AML-193 (cell line): ENCODE results near the gene BRSK2.

Source experiments
- DNase-seq, 2 experiments: peaks; one replicate each; lab custom pipeline; 2025; lab: John Stamatoyannopoulos, UW

The BRSK2 gene

DNA sequence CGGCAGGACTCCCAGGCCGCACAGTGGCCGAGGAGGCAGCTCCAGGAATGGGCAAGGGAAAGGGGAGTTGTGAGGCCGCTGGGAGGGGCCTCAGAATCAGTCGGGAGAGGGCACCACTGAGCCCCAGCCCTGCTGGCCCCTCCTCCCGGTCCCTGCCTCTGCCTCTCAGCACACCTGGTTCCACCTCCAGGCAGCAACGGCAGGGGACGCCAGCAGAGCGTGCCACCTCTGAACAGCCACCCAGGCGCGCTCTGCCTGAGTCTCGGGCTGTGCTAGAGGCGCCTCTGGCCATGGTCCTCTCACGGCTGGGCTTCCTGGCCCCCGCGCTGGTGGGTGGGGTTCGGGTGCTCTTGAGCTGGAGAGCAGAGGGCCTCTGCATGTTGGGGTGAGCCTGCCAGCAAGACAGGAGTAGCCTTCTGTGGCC, 63.9 kb downstream of the BRSK2 start:
- DNase-seq = no peak

DNA sequence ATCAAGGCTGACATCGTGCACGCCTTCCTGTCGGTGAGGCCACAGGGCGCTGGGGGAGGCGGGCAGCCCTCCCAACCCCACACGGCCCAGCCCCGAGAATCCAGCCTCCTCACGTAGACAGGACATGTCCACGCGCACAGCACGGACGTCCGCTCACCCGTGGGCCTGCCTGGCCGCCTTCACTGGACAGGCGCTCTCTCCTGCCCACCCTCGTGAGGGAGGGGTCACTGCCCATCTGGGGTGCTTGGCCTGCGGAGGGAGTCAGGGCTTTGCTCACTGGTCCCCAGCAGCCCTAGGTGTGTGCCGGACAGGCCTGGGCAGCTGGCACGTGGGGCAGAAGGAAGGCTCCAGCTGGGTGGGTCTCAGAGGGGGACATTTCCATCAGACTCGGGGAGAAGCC, 64.8 kb downstream of the BRSK2 start:
- DNase-seq = no peak

GRCh38 chr11:1455032-1455762, 65.5 kb downstream of the BRSK2 start:
- DNase-seq = no peak

DNA sequence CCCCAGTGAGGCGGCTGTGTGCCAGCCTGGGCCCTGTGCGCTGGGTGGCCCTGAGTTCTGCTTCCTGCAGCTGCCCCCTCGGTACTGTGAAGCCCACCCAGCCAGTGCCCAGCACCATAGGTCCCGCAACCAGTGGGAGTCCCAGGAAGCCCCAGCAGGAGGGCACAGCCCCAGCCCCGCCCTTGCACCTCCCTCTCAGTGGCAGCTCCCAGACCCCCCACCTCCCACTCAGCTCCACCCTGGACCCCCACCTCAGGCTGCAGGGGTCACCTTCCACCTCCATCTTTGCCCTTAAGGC, 66.0 kb downstream of the BRSK2 start:
- no peak for DNase-seq

GRCh38 chr11:1456176-1456575, 66.4 kb downstream of the BRSK2 start:
- DNase-seq = no peak

- DNase-seq = no peak
These were observed 67.0 kb downstream of the BRSK2 start for GRCh38 chr11:1456596-1457325.

GRCh38 chr11:1457326-1457680, 67.6 kb downstream of the BRSK2 start:
- no peak for DNase-seq

DNA sequence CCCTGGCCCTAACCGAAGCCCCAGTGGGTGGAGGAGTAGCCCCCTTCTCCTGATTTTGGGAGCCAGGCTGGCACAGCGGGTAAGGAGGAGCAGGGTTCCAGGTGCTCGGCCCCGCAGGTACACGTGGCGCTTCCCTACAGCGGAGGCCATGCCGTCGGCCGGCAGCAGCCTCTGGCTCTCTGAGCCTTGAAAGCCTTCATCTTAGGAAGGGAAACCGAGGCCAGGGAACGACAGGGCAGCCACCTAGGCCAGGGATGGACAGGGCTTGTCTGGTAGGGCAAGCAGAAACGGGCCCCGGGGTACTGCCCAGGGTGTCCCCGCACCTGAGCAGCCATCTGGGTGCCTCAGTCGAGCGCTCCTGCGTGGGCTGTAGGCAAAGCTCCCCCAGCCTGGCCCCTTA, 68.1 kb downstream of the BRSK2 start:
- DNase-seq = no peak

DNA sequence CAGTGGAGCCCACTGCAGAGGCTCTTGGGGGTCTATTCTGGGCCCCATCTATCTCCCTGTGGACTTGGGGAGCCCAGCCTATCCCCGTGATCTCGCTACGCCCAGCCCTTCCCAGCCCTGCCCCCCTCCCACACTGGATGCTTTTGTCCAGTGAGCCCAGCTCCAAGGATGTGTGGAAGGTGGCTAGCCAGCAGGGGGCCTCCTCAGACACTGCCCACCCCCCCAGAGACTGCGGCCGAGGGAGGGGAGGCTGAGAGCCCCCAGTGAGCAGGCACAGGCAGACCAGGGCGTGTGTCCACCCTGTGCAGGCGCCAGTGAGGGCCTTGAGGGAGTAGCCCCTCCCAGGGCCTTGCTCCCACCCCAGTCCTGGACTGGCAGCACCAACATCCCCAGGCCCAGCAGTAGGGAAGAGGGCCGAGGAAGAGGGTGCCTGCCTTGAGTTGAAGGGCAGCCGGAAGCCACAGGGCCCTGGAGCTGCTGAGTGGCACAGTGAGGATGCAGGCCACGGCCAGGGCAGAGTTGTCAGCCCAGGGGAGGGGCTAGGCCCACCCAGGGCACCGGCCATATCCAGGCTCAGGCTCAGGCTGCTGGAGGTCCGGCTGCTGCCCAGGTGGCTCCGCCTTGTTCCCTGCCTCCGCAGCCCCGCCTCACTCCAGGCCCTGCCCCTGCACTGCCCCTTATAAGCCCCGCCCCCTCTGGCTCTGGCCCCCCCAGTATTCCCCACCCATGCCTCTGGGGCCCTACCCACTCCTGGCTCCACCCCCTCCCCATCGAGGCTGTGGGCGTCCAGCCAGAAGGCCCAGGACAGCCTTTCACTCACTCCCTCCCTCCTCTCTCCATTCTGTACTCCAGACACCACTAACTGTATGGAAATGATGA, 68.8 kb downstream of the BRSK2 start:
- DNase-seq = no peak

DNA sequence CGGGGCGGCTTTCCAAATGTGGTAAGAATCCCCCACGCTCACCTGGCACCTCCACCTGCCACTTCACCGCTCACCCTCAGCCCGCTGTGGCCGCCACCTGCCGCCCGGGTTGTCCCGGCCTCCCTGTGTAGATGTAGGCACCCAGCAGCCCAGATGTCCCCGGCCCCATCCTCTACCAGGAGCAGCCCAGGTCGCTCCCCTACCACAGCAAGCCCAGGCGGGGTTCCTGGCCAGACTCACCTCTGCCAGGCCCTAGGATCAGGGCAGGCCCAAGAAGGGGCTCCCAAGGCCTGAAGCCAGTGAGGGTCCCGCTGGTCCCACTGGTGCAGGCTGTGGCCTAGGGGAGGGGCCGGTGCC, 69.5 kb downstream of the BRSK2 start:
- no peak for DNase-seq

DNA sequence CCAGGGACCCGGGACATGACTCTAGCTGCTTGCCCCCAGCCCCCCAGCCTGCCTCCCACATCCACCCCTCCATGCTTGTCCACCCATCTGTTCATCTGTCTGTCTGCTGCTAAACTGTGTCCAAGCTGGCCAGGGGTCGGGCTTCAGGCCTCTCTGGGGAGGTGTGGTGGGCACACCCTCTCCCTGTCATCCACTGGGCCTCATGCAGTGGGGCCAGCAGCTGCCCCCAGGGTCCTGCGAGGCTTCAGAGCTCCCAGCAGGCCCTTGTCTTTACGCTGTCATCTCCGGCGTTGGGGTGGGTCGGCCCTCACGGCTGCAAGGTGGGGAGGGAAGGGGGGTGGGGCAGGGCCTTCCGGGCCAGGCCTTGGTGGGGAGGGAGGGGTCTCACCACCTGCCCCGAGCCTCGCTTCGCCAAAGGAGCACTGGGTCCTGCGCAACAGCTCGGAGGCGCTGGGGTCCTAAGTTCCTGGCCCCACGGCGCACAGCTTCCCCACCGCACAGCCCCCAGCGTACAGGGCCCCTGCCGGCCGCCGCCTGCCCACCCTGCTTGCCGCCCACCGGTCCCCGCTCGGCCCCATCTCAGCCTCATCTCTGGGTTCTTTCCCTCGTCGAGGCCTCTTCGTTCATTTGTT, 70.1 kb downstream of the BRSK2 start:
- no peak for DNase-seq

GRCh38 chr11:1460396-1460985, 70.8 kb downstream of the BRSK2 start:
- DNase-seq = no peak

- no peak for DNase-seq
These were observed 71.5 kb downstream of the BRSK2 start for GRCh38 chr11:1460986-1461825.

GRCh38 chr11:1461826-1462697, 72.3 kb downstream of the BRSK2 start:
- no peak for DNase-seq

DNA sequence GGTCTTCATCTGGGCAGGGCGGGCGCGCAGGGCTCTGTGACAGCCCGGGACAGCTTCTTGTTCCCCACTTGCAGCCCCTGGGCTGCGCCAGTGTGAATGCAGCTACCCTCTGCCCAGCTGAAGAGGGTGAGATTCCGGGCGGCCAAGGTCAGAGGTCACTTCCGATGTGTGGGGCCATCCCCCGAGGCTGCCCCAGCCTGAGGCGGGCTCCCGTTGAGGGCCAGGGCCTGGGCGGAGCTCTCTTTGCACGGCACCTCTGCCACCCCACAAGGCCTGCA, 72.9 kb downstream of the BRSK2 start:
- no peak for DNase-seq

- DNase-seq = no peak
These were observed 73.3 kb downstream of the BRSK2 start for GRCh38 chr11:1463056-1463455.

DNA sequence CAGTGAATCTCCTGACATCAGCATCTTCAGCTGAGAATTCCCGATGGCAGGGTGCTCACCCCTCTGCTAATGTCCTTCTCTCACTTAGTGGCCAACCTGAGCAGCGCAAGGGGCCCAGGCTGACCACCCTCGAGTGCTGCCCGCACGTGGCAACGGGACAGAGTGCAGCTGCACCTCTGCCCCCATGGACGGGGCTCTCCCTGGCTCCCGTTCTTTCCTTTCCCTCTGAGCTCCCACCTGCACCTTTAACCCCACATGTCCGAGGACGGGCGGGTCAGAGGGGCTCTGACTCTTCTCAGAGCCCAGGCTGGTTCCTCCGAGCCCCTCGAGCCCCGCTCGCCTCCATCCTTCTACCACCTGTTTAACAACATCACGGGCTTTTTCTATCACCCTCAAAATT, 77.0 kb downstream of the BRSK2 start:
- no peak for DNase-seq

- no peak for DNase-seq
These were observed 77.5 kb downstream of the BRSK2 start for GRCh38 chr11:1467270-1467669.

DNA sequence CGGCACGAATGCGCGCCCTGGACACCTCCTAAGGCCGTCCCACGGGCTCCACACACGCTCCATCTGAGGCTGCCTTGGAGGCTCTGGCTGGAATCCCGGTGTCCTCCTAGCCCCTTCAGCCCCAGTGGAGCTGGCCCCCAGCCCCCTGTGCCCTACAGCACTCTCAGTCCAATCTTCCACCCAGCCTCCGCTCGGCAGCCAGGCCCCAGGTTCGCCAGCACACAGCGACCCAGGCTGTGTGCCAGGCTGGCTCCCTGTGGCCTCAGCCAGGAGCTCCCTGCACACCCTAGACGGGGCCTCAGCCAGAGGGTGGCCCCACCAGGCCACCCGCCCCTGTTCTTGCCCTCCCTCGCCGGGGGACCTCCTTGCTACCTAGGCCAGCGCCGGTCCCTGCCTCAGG, 78.3 kb downstream of the BRSK2 start:
- DNase-seq = no peak

- no peak for DNase-seq
These were observed 78.8 kb downstream of the BRSK2 start for GRCh38 chr11:1468473-1469066.
